Right hindlimb (tissue), 1 donor: ENCODE results near the gene ADAMTS17.

Source experiments
- DNase-seq: peaks from one replicate; pipeline ENCODE4 v3.0.0-alpha.2; 2018

ADAMTS17 gene

DNA sequence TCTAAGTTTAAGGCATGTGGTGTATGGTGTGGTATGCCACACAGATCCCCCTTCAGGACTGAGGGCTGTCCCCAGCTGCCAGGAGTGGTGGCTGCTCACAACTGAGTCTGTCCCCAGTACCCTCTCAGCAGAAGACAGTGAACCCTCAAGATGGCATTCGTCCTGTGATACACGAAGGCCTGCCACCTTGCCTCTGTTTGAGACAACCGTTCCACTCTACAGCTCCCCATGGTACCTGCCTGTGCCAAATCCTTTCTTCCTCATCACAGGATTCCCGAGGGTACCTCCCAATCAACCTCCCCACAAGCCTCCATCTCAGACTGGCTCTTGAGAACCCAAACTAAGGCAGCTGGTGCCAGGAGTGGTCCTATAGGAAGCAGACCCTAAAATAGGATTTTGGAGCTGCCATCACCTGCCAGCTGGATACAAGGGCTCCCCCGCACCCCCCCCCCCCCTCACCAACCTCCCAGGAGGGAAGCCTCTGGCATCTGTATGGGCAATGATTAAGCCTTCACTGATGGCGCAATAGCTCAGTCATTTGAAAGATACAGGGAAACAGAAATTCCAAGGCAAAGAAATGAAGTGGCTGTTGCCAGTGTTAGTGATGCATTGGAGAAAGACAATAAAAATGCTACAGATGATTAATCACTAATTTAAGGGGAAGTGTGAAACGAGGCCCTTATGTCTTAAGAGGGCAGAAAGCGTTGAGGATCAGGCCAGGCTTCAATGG, 378.5 kb downstream of the ADAMTS17 start:
- no peak for DNase-seq

DNA sequence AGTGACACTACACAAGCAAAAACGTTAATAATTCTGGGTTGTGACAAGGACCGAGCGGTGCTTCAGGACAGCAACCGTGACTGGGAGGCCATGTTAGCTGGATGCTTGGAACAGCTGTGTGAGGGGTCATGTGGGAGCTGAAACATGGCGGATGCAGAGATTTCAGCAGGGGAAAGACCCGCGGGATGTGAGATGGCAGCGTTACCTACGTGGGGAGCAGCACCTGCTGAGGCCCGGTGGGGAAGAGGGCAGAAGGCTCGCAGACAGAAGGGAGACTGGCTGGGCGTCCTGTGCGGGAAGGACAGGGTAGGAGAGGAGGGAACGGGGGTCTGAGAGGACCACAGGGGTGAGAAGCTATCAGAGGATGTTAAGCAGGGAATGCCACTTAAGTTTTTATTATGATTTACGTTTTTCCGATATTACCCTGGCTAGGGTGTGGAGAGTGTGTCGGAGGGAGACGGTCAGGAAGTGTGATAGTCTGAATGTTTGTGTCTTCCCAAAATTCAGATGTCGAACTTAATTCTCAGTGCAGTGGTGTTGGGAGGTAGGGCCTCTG, 379.7 kb downstream of the ADAMTS17 start:
- no peak for DNase-seq

DNA sequence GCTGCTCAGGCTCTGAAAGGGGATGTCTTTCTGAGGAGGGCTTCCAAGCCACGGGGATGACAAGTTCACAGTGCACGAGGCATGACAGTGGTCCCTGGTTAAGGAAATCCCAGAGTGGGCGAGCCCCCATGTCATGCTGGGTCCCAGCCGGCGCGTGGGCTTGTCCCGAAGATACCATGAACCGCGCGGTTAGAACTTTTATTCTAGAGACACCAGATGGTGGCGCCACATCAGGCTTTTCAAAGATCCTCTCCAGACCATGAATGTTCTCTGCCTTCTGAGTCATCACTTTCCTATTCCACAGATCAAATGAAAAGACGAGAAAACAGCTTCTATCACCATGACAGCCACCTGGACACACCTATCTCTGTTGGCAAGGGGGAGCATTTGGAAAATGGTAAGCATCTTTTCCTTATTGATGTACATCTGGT, 380.7 kb downstream of the ADAMTS17 start:
- DNase-seq = no peak

DNA sequence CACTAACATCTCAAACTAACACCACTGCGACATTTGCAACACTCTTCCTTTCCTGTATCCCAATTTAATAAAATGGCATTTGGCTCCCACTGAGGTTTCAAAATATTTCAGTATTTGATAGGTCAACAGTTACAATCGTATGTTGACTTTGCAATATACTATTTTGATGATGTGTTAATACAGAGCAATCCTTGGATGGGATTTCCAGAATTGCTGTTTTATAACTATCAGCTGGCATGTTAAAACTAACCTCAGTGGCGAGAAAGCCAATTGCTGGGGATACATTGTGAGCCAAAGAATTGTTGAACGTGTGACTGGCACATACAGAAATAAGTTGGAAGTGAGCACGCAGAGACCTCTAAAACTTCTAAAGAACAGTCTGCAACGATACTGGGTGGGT, 382.4 kb downstream of the ADAMTS17 start:
- no peak for DNase-seq

- no peak for DNase-seq
These were observed 383.2 kb downstream of the ADAMTS17 start for GRCh38 chr15:99958426-99959097.

GRCh38 chr15:99957642-99958013, 384.1 kb downstream of the ADAMTS17 start:
- no peak for DNase-seq

GRCh38 chr15:99956820-99957641, 384.7 kb downstream of the ADAMTS17 start:
- DNase-seq = no peak

- DNase-seq = no peak
These were observed 385.6 kb downstream of the ADAMTS17 start for GRCh38 chr15:99956022-99956775.

GRCh38 chr15:99955532-99955931, 386.2 kb downstream of the ADAMTS17 start:
- no peak for DNase-seq

GRCh38 chr15:99955181-99955525, 386.6 kb downstream of the ADAMTS17 start:
- DNase-seq = no peak

DNA sequence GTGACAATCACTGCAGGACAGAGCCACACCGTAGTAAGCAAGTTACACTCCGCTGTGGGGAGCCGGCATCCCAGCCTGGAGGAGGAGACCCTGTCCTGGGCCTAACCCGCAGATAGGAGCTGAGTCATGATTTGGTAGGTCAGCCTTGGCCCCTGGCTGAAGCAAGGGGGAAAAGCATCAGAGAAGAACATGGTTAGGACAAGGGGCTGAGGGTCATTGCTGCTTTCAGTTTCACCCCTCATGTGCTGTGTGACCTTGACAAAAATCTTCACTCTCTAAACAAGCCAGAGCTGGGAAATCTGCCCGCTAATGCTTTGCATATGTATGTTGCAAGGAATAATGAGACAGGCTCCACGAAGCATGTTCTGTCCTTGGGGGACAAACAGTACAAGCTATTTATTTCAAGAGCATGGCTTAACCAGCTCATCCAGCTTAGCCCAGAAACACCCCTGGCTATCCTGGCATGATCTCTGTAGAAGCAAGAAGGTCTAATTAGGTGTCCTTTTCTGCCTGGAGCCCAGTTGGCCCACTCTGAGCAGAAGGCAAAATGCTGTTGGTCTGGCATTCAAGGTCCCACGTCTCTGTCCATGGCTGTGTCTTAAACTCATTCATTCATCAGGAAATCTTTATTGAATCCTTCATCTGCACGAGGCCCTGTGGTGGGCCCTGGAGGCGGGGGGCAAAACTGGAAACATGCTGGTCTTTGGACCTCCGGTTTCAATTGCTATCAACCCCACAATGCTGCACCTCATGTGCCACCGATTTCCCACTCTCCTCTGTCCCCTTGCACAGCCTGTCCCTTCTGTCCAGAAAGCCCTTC, 387.2 kb downstream of the ADAMTS17 start:
- peak; percentile 71 for DNase-seq

- no peak for DNase-seq
These were observed 387.9 kb downstream of the ADAMTS17 start for GRCh38 chr15:99953886-99954285.

DNA sequence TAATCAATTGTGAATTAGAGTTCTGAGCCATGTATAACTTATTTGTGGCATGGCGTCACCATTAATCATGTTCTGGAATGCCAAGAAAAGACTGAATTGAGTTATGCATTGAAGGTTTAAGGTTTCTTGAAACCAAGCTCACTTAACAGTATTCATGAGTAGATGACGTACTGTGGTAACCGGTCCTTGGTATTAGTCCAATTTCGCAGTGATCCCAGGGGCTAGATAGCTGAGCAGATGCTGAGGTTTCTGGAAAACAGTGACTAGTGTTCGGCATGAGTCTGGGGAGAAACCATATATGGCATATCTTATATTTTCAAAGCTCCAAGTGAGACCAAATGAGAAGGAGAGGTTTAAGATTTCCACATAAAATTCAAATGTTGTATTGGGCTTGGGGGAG, 390.3 kb downstream of the ADAMTS17 start:
- peak; percentile 71 for DNase-seq

- no peak for DNase-seq
These were observed 397.6 kb downstream of the ADAMTS17 start for GRCh38 chr15:99944131-99944530.

- no peak for DNase-seq
These were observed 398.3 kb downstream of the ADAMTS17 start for GRCh38 chr15:99943466-99943865.

DNA sequence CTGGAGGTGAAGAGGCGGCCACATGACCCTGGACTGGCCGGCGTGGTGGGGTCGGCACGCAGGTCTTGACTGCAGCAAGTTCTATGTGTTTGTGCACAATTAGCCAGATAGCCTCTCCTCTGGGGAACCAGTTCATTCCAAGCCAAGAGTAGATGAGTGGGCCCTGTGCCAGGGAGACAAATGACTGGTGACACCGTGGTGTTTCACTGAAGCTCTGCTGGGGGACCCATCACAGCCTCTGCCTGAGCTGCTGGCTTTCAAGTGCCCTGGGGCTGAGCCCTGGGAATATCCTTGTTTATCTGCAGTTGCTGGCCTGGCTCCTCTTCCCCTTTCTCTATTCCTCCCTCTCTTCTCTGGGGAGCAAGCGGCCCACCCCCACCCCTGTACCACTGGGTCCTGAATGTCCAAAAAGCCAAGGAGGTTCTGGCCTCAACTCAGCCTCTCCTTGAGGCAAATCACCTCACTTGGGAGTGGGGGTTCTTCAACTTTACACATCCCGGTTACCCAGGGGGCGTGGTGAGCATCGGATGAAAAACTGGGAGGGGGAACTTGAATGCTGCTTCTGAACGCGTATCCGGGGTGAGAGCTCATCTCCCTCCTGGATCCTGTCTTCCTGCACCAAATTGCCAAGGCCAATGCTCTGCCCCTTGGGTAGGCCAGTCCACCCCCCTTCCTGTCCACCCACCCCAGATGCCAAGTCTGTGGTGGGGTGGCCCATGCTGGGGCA, 408.9 kb downstream of the ADAMTS17 start:
- no peak for DNase-seq

- no peak for DNase-seq
These were observed 409.8 kb downstream of the ADAMTS17 start for GRCh38 chr15:99931703-99932603.

GRCh38 chr15:99930696-99931095, 411.1 kb downstream of the ADAMTS17 start:
- DNase-seq = no peak

- DNase-seq = no peak
These were observed 412.5 kb downstream of the ADAMTS17 start for GRCh38 chr15:99929266-99929665.

DNA sequence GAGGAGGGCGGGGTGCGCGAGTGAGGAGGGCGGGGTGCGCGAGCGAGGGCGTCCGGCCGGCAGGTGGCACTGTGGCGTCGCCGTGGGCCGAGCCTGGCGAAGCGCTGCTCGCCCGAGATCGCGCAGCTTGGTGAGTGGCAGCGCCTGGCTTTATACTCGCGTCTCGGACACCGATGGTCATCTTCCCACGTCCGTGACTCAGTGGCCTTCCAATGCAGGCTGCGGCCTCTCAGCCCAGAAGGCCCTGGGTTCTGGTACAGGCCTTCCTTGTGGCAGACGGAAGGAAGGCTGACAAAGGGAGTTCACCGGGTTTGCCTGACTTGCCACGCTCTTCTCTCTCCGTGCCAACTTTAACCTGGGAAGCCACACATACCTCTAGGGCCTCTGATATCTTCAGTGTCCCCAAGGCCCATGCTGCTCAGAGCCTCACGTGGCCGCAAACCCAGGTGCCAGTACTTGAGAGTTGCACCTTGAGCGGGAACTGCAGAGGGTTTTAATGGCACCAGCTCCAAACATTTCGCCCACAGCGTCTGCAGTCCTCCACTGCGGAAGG, 413.3 kb downstream of the ADAMTS17 start:
- peak; percentile 82 for DNase-seq
